ENCODE measurements around the gene CDH2.

DNA sequence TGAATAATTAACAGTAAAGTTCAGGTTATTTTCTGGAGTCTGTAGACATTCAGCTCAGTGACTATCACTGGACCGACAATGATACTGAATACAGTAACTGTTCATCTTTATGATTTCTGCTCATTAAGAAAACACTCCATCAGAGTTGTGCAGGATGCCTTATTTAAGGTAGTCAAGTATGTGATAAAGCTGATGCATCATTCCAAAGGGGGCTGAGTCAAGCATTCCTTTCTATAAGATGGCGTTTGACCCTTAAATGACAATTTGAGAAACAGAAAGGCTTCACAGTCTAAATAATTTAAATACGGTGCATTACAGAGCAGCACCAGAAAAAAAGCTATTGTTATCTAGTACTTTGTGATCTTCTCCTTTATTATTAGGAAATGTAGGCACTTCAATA lies 131.1 kb downstream of the CDH2 start:
- TF ChIP-seq, protein P1, sequence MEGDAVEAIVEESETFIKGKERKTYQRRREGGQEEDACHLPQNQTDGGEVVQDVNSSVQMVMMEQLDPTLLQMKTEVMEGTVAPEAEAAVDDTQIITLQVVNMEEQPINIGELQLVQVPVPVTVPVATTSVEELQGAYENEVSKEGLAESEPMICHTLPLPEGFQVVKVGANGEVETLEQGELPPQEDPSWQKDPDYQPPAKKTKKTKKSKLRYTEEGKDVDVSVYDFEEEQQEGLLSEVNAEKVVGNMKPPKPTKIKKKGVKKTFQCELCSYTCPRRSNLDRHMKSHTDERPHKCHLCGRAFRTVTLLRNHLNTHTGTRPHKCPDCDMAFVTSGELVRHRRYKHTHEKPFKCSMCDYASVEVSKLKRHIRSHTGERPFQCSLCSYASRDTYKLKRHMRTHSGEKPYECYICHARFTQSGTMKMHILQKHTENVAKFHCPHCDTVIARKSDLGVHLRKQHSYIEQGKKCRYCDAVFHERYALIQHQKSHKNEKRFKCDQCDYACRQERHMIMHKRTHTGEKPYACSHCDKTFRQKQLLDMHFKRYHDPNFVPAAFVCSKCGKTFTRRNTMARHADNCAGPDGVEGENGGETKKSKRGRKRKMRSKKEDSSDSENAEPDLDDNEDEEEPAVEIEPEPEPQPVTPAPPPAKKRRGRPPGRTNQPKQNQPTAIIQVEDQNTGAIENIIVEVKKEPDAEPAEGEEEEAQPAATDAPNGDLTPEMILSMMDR (IDR thresholded peaks at IDR 0.05): no peak
- TF ChIP-seq POLR2A (IDR thresholded peaks at IDR 0.05): no peak

All from lower leg skin (tissue), 3 donors.